ENCODE results near the gene EIF3K.
A peak's percentile ranks its signal among the peaks of the same experiment; 100 is the strongest.

The EIF3K gene

GRCh38 chr19:38676023-38676877, 57.3 kb downstream of the EIF3K start:
- H3K27me3 ChIP-seq (ENCODE audit: control insufficient read depth, insufficient read depth, low read length), result no peaks in the 10 kb centered on the region
- H3K27ac ChIP-seq (ENCODE audit: low read length), result no peak overlapping the region
- no peak for DNase-seq (ENCODE audit: low read depth, low spot score)
- H3K4me1 ChIP-seq (ENCODE audit: control insufficient read depth, insufficient read depth, low read length), result peaks cover 3% of the 10 kb centered on the region; the same call in 1 of the 2 replicates
- H3K9me3 ChIP-seq (ENCODE audit: control insufficient read depth, insufficient read depth, low read length), result no peaks in the 10 kb centered on the region
- WGBS (ENCODE audit: insufficient coverage, insufficient read length), result no CpG with 5 or more reads among the region's 13 CpGs
- H3K4me3 ChIP-seq (ENCODE audit: low read length), result no peak overlapping the region
- 0 out of 2 replicates have a peak, but pooled peaks cover 2% of the 10 kb centered on the region for H3K36me3 ChIP-seq (ENCODE audit: control insufficient read depth, insufficient read depth, low read length)

GRCh38 chr19:38676878-38677646, 58.1 kb downstream of the EIF3K start:
- WGBS (ENCODE audit: insufficient coverage, insufficient read length), result no CpG with 5 or more reads among the region's 11 CpGs
- no peaks in the 10 kb centered on the region for H3K9me3 ChIP-seq (ENCODE audit: control insufficient read depth, insufficient read depth, low read length)
- DNase-seq (ENCODE audit: low read depth, low spot score), result no peak
- H3K27ac ChIP-seq (ENCODE audit: low read length), result no peak overlapping the region
- no peak overlapping the region for H3K4me3 ChIP-seq (ENCODE audit: low read length)
- no peaks in the 10 kb centered on the region for H3K27me3 ChIP-seq (ENCODE audit: control insufficient read depth, insufficient read depth, low read length)
- 0 out of 2 replicates have a peak, but pooled peaks cover 2% of the 10 kb centered on the region for H3K36me3 ChIP-seq (ENCODE audit: control insufficient read depth, insufficient read depth, low read length)
- peaks cover 3% of the 10 kb centered on the region; the same call in 1 of the 2 replicates for H3K4me1 ChIP-seq (ENCODE audit: control insufficient read depth, insufficient read depth, low read length)

GRCh38 chr19:38678217-38678890, 59.4 kb downstream of the EIF3K start:
- Histone ChIP-seq H3K27me3 (ENCODE audit: control insufficient read depth, insufficient read depth, low read length) (no peaks in the 10 kb centered on the region), H3K4me3 (ENCODE audit: low read length) (no peak overlapping the region), H3K36me3 (ENCODE audit: control insufficient read depth, insufficient read depth, low read length) (0 out of 2 replicates have a peak, but pooled peaks cover 2% of the 10 kb centered on the region), H3K9me3 (ENCODE audit: control insufficient read depth, insufficient read depth, low read length) (no peaks in the 10 kb centered on the region), H3K4me1 (ENCODE audit: control insufficient read depth, insufficient read depth, low read length) (peaks cover 8% of the 10 kb centered on the region), H3K27ac (ENCODE audit: low read length) (no peak overlapping the region)
- no peak for DNase-seq (ENCODE audit: low read depth, low spot score)
- no CpG with 5 or more reads among the region's 15 CpGs for WGBS (ENCODE audit: insufficient coverage, insufficient read length)

GRCh38 chr19:38678891-38679494, 60.0 kb downstream of the EIF3K start:
- H3K4me3 ChIP-seq (ENCODE audit: low read length), result no peak overlapping the region
- no peak overlapping the region for H3K27ac ChIP-seq (ENCODE audit: low read length)
- no peaks in the 10 kb centered on the region for H3K9me3 ChIP-seq (ENCODE audit: control insufficient read depth, insufficient read depth, low read length)
- WGBS (ENCODE audit: insufficient coverage, insufficient read length), result no CpG with 5 or more reads among the region's 7 CpGs
- no peak for DNase-seq (ENCODE audit: low read depth, low spot score)
- 0 out of 2 replicates have a peak, but pooled peaks cover 2% of the 10 kb centered on the region for H3K36me3 ChIP-seq (ENCODE audit: control insufficient read depth, insufficient read depth, low read length)
- peaks cover 12% of the 10 kb centered on the region for H3K4me1 ChIP-seq (ENCODE audit: control insufficient read depth, insufficient read depth, low read length)
- no peaks in the 10 kb centered on the region for H3K27me3 ChIP-seq (ENCODE audit: control insufficient read depth, insufficient read depth, low read length)

GRCh38 chr19:38679839-38680238, 60.9 kb downstream of the EIF3K start:
- H3K36me3 ChIP-seq (ENCODE audit: control insufficient read depth, insufficient read depth, low read length), result 0 out of 2 replicates have a peak, but pooled peaks cover 2% of the 10 kb centered on the region
- no peaks in the 10 kb centered on the region for H3K27me3 ChIP-seq (ENCODE audit: control insufficient read depth, insufficient read depth, low read length)
- no peak overlapping the region for H3K4me3 ChIP-seq (ENCODE audit: low read length)
- WGBS (ENCODE audit: insufficient coverage, insufficient read length), result no CpG with 5 or more reads among the region's 4 CpGs
- DNase-seq (ENCODE audit: low read depth, low spot score), result no peak
- H3K27ac ChIP-seq (ENCODE audit: low read length), result no peak overlapping the region
- H3K4me1 ChIP-seq (ENCODE audit: control insufficient read depth, insufficient read depth, low read length), result peaks cover 16% of the 10 kb centered on the region; the same call in 1 of the 2 replicates
- H3K9me3 ChIP-seq (ENCODE audit: control insufficient read depth, insufficient read depth, low read length), result no peaks in the 10 kb centered on the region

- H3K36me3 ChIP-seq (ENCODE audit: control insufficient read depth, insufficient read depth, low read length), result 0 out of 2 replicates have a peak, but pooled peaks cover 2% of the 10 kb centered on the region
- H3K4me3 ChIP-seq (ENCODE audit: low read length), result no peak overlapping the region
- peak overlapping the region; percentile 3 for H3K27ac ChIP-seq (ENCODE audit: low read length)
- H3K4me1 ChIP-seq (ENCODE audit: control insufficient read depth, insufficient read depth, low read length), result peaks cover 19% of the 10 kb centered on the region
- no peak for DNase-seq (ENCODE audit: low read depth, low spot score)
- WGBS (ENCODE audit: insufficient coverage, insufficient read length), result no CpG with 5 or more reads among the region's 11 CpGs
- H3K9me3 ChIP-seq (ENCODE audit: control insufficient read depth, insufficient read depth, low read length), result no peaks in the 10 kb centered on the region
- H3K27me3 ChIP-seq (ENCODE audit: control insufficient read depth, insufficient read depth, low read length), result no peaks in the 10 kb centered on the region
Measured at GRCh38 chr19:38682195-38682867, 63.3 kb downstream of the EIF3K start.

- no peak for DNase-seq (ENCODE audit: low read depth, low spot score)
- H3K4me1 ChIP-seq (ENCODE audit: control insufficient read depth, insufficient read depth, low read length), result peaks cover 19% of the 10 kb centered on the region
- H3K9me3 ChIP-seq (ENCODE audit: control insufficient read depth, insufficient read depth, low read length), result no peaks in the 10 kb centered on the region
- H3K27ac ChIP-seq (ENCODE audit: low read length), result peak overlapping the region; percentile 3
- H3K27me3 ChIP-seq (ENCODE audit: control insufficient read depth, insufficient read depth, low read length), result no peaks in the 10 kb centered on the region
- 0 out of 2 replicates have a peak, but pooled peaks cover 2% of the 10 kb centered on the region for H3K36me3 ChIP-seq (ENCODE audit: control insufficient read depth, insufficient read depth, low read length)
- WGBS (ENCODE audit: insufficient coverage, insufficient read length), result no CpG with 5 or more reads among the region's 7 CpGs
- no peak overlapping the region for H3K4me3 ChIP-seq (ENCODE audit: low read length)
Measured at GRCh38 chr19:38682872-38683392, 63.9 kb downstream of the EIF3K start.

GRCh38 chr19:38683393-38684077, 64.5 kb downstream of the EIF3K start:
- WGBS (ENCODE audit: insufficient coverage, insufficient read length), result no CpG with 5 or more reads among the region's 10 CpGs
- DNase-seq (ENCODE audit: low read depth, low spot score), result peak; percentile 82
- 0 out of 2 replicates have a peak, but pooled peaks cover 2% of the 10 kb centered on the region for H3K36me3 ChIP-seq (ENCODE audit: control insufficient read depth, insufficient read depth, low read length)
- peaks cover 19% of the 10 kb centered on the region for H3K4me1 ChIP-seq (ENCODE audit: control insufficient read depth, insufficient read depth, low read length)
- H3K4me3 ChIP-seq (ENCODE audit: low read length), result no peak overlapping the region
- H3K27me3 ChIP-seq (ENCODE audit: control insufficient read depth, insufficient read depth, low read length), result no peaks in the 10 kb centered on the region
- H3K9me3 ChIP-seq (ENCODE audit: control insufficient read depth, insufficient read depth, low read length), result no peaks in the 10 kb centered on the region
- peak overlapping the region; percentile 3 for H3K27ac ChIP-seq (ENCODE audit: low read length)

All from iPS DF 6.9 (cell line).